ENCODE results near the gene KAZN.

KAZN gene

GRCh38 chr1:14945132-14946010 lies 346.9 kb downstream of the KAZN start:
- H3K4me3 ChIP-seq (ENCODE audit: low read depth, low read length) = no peak overlapping the region

DNA sequence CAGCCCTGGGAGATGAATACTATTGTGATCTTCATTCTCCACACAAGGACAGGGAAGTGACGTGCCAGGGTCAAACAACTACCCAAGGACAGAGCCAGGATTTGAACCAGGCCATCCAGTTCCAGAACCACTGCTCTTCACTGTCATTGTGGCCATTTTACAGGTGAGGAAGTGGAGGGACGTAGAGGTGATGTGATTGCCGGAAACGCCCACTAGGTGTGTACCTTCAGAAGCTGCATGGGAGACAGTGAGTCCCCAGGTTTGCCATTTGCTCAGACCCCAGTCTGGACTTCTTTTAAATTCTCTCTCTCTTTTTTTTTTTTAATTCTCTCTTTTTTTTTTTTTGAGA lies 347.5 kb downstream of the KAZN start:
- H3K4me3 ChIP-seq (ENCODE audit: low read depth, low read length) = no peak overlapping the region

DNA sequence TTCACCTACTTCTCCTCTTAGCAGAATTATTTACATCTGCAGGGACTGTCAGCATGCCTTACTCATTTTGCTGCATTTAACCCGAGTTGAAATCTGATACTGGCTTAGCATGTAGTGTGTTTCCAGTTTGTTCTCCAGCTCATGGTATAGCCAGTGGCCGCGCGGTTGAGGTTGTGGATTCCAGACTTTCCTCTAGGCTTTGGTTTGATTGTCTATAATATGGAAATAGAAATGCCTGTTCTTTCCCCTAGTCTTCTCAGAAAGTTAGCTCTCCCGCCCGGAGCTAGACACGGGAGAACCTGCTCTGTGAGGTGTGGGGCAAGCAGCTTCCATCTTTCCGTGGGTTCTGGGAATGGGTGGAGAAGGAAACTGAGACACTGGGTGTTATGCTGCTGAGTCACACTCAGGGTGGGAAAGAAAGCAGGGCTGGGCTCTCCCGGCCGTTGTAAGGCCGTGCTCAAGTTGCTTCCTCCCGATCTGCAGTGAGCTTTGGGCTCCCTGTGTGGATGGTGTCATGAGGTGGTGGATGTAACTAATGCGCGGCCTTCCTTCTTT lies 348.3 kb downstream of the KAZN start:
- no peak overlapping the region for H3K4me3 ChIP-seq (ENCODE audit: low read depth, low read length)

- no peak overlapping the region for H3K4me3 ChIP-seq (ENCODE audit: low read depth, low read length)
These were observed 348.9 kb downstream of the KAZN start for GRCh38 chr1:14947421-14947820.

- H3K4me3 ChIP-seq (ENCODE audit: low read depth, low read length) = no peak overlapping the region
These were observed 349.7 kb downstream of the KAZN start for GRCh38 chr1:14948112-14948652.

- H3K4me3 ChIP-seq (ENCODE audit: low read depth, low read length) = no peak overlapping the region
These were observed 350.9 kb downstream of the KAZN start for GRCh38 chr1:14949270-14949835.

DNA sequence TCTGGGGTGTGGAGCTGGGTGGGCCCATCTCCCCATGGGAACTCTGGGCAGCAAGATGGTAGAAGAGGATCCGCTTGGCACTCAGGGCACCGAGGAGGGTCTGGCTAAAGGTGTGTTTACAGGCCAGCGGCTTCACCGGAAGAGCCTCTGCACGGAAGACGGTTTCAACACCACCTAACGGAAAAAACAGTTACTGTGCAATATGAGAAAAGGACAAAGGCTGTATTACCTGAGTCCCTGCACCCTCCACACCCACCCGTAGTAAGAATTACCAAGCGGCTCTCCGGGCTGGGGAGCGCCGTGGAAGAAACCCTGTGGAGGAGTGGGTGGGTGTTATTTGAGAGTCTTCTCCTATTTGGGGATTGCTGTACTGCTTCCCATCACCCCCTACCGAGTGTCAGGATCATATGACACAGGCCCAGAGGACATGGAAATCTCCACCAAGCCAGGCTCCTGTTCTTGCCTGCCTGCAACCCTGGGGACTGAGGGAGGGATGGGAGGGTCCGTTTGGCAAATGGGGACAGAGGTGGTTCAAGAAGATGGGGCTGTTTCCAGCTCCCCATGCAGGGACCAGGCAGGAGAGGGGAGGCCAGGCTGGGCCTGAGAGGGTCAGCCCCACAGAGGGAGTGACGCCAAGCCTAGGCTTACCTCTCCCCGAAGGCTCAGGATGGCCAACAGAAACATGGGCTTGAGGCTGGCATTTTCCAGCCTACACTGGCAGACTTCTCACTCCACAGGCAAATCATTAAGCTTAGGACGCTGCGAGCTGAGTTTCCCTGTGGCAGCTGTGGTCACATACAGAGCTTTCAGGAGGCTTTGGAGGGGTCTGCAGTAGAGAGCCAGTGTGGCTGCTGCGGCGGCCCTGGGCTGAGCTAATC lies 351.6 kb downstream of the KAZN start:
- H3K4me3 ChIP-seq (ENCODE audit: low read depth, low read length) = no peak overlapping the region

DNA sequence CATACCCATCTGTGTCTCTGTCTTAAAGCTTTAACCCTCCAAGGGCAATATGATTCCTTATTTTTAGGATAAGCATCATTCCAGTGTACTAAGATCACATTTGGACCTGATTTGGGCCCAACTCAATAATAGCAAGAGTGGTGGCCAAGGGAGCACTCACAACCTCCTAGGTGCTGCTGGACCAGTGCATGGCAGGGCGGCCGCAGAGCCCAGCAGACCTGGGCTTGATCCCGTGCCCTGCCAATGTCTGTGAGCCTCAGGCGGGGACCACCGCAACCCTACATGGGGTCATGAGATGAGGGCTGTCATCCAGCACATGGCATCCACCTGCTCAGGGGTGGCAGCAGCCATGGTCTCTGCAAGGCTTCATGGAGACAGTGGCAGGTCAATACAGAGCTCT lies 353.3 kb downstream of the KAZN start:
- no peak overlapping the region for H3K4me3 ChIP-seq (ENCODE audit: low read depth, low read length)

- no peak overlapping the region for H3K4me3 ChIP-seq (ENCODE audit: low read depth, low read length)
These were observed 354.3 kb downstream of the KAZN start for GRCh38 chr1:14952626-14953314.

- no peak overlapping the region for H3K4me3 ChIP-seq (ENCODE audit: low read depth, low read length)
These were observed 355.7 kb downstream of the KAZN start for GRCh38 chr1:14954210-14954609.

GRCh38 chr1:14954930-14955329 lies 356.4 kb downstream of the KAZN start:
- no peak overlapping the region for H3K4me3 ChIP-seq (ENCODE audit: low read depth, low read length)

DNA sequence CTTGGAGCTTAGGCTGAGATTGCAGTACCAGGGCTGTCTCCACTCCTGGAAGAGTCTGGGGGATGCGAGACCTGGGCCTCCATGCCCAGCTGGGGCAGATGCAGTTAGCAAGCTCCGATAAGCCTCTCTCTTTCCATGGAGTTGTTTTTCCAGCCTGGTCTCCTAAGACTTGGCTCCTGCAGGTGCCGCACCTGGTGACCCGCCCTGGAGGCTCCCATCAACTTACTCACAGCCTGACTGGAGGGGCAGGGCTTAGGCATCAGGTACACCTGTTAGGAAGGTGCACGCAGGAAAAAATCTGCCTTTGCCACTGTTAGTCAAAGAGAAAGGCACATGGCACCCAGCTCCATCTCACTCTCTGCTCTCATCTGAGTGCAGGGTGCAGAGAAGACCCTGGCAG lies 356.9 kb downstream of the KAZN start:
- H3K4me3 ChIP-seq (ENCODE audit: low read depth, low read length) = no peak overlapping the region

DNA sequence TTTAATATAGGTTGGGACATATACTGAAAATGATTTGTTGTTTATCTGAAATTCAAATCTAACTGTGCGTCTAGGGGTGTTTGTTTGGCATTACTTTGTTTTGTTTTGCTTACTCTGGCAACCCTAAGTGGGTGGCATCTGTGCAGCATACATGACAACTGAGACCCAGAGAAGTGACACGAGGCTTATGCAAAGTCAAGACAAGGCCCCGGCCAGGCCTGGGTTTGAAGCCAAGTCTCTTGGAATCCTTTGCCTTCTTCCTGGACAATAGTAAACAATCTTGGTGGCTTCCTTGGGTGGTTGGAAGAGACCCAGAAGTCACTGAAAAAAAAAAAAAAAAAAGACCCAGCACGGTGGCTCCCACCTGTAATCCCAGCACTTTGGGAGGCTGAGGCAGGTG lies 357.5 kb downstream of the KAZN start:
- no peak overlapping the region for H3K4me3 ChIP-seq (ENCODE audit: low read depth, low read length)

GRCh38 chr1:14956579-14957195 lies 358.2 kb downstream of the KAZN start:
- no peak overlapping the region for H3K4me3 ChIP-seq (ENCODE audit: low read depth, low read length)

DNA sequence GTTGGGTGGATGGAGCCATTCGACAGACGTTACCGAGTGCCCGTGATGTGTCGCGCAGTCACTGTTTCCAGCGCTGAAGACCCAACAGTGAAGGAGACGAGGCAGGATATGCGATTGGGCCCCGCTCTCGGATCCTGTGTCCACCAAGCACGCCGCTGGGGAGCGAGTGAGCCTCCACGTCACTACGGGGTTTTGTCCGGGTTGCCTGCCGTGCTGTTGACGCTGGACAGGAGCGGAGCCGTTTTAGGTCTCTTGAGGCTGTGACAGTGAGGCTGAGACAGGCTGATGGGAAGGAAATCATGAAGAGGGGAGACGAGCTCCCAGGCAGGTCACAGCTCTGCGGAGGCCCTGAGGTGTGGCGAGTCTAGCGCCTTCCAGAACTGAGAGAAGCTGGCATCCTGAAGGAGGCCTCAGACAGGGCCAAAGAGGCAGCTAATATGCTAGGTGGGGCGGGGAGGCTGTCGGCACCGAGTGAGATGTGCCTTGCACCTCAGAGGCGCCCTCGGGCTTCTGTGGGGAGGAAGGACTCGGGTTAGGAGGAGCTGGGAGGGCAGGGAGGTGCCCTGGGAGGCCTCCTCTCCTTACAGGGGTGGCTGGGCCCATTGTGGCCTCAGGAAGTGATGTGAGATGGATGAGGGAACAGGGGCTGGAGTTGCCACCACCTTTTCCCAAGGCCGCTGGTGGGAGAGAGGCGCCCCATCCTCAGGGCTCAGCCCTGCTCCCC lies 359.1 kb downstream of the KAZN start:
- no peak overlapping the region for H3K4me3 ChIP-seq (ENCODE audit: low read depth, low read length)

DNA sequence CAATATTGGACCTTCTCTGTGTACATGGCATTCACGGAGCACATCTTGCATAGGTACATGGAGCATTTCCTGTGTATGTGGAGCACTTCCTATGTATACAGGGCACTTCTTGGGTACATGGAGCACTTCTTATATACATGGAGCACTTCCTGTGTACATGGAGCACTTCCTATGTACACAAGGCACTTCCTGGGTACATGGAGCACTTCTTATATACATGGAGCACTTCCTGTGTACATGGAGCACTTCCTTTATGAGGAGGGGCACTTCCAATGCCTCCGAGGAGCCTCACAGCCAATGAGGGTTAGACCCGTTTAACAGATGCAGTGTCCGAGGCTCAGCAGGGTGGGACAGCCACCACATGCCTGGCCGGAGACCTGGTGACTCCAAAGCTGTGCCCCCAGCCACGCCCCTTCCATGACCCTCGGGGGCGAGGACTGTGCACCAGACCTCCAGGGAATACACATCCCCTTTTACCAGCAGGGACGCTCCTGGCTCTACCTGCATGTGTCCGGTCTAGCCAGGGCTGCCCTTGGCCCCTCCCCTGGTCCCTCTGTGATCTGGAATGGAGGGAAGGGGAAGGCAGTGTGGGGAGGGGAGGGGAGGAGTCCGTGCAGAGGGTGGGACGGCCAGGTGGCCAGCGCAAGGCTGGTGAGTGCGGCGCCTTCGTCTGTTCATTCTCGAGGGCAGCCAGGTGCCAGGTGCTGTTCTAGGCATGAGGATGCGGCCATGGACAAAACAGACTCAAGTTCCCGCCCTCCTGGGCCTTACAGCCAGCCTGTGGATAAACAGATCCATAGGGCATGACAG lies 360.0 kb downstream of the KAZN start:
- no peak overlapping the region for H3K4me3 ChIP-seq (ENCODE audit: low read depth, low read length)

- no peak overlapping the region for H3K4me3 ChIP-seq (ENCODE audit: low read depth, low read length)
These were observed 360.7 kb downstream of the KAZN start for GRCh38 chr1:14959059-14959694.

GRCh38 chr1:14961661-14962267 lies 363.3 kb downstream of the KAZN start:
- H3K4me3 ChIP-seq (ENCODE audit: low read depth, low read length) = no peak overlapping the region
